NOMO-1 (cell line): ENCODE measurements around the gene CCDC6.
A peak's percentile ranks its signal among the peaks of the same experiment; 100 is the strongest.
"Not testable (repeated sequence)": the region's sequence is repeated elsewhere in the genome, so short reads cannot be mapped to it uniquely, and the experiment has no call there.

Experiments used
- DNase-seq, 2 experiments: peaks; one replicate each; lab custom pipeline; 2025; ENCODE audit not compliant: unreplicated experiment in 2 of 2; lab: John Stamatoyannopoulos, UW

Gene CCDC6

DNA sequence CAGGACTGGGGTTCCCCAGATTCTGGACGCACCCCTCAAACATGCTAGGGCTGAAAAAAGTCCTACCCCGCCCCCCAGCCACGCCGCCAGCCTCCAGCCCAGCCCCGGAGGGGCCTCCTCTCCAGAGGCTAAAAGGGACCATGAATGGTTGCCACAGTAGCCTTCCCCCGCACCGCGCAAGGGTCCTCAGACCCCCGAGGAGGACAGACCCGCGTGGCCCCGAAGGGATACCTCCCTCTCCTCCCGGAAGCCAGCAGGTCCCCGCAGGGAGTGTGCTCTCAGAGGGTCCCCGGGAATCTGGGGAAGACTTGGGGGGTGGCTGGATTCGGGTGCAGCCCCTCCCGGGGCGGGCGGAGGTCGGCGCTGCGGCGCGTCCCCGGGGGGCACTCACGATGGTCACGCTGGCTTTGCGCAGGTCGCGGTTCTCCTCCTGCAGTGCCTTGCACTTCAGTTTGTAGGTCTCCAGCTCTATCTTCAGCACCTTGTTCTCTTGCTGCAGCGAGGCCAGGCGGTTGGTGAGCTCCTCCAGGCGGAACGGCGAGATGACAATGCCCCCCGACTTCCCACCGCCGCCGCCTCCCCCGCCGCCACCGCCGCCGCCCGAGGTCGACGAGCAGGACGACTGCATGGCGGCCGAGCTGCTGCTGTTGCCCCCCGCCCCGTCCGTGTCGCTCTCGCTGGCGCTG, 482 bp downstream of the CCDC6 start:
- peak in 1 of 2 experiments; percentile 36 for DNase-seq

DNA sequence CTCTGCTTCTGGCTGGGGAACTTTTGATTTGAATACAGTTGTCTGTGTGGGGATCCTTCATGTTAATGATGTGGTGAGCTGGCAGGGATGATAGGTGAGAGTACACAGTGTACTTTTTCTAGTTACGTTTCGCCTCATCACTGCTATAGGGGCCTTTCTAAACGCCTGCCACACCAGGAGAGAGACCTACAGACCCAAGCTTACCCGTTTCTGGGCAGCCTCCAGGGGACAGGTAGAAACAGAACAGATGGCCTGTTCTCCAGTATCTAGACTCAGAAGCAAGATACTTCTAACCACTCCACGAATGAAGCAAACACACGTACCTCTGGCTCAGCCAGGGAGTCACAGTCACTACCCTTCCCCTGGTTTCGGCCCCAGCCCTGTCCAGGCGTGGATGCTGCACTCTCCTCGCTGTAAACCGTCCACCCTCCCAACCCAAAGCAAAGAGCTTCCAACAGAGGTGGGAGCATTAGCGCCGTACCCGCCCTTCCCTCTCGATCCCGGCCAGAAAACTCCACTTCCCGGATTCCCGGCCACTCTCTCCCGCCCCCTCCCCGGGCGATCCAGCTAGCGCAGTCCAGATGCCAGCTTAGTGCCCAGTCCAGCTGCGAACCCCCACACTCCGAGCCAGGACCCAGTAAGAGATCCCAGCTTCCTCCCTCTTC, 1.2 kb downstream of the CCDC6 start:
- no peak for DNase-seq

DNA sequence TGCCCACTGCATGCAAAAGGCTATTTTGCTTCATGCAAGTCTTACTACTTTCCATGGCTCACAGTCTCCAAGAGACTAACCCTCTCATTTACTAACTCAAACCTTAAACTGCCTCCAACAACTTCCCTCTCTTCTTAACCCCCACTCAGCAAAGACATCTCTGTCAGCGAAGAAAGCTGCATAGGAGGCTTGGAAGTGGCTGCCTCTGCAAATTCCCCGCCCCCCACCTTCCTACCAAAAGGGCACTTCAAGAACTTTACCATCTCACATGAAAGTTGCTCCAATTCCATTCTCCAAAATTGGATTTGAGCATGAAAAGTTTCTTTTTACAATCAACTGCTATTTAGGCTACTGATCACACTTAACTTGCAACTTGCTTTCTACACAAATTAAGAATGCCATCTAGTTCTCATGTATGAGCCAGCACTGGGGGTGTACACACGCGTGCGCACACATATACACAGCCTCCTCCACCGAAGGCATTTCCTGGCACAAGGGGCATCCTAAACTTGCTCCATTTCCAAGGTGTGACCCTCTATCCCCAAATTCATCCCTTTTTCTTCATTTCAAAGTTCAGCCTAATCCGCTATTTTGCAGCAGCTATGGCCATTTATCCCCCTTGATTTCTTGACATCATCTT, 1.8 kb downstream of the CCDC6 start:
- DNase-seq: no peak

DNA sequence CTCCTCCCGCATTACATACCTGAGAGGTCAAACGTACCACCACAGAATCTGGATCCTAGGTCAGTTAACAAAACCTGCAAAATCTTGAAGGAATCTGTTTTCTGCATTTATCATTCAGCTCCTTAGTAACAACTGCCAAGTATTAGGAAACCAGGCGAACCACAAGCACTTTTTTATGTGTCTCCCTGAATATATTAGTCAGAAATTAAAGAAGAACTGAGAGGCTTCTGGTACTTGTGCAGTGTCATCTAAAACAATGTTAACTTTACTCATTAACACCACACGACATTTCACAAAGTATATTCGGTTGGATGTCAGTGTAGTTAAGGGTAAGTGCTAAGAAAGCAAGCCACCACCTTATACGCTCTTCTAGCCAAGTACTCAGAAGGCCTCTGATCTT, 2.5 kb downstream of the CCDC6 start:
- DNase-seq: peak; percentile 23 to 75

DNA sequence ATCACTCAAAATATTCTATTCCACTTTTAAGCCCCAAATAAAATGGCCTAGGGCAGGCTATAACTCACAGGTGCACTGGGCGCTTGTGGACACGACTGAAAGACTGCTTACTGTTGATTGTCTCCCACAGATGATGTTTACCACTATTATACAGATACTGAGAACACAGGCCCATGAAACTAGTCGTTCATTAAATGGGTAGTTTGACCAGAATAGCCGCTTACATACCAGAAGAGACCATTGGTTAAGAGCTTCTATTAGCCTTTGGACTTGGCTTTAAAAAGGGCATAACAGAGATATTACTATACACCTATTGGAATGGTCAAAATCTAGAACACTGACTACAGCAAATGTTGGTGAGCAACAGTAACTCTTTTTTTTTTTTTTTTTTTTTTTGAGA, 4.3 kb downstream of the CCDC6 start:
- DNase-seq: no peak

DNA sequence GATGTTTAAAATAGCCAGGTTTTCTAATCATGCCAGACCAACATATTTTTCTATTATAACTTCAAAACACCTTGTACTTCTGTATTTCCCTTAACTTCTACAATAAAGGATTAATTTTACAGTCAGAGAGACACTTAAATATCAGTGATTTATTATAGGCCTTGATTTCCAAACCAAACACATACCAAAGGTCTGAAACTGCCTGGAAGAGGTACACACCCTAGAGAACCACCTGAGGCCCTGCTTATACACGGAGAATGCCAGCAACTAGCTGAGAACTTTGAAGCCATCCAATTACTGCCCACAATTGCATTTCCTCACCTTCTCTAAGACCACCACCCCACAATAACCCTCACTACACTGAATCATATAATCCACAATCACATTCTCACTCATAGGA, 4.9 kb downstream of the CCDC6 start:
- DNase-seq: no peak

DNA sequence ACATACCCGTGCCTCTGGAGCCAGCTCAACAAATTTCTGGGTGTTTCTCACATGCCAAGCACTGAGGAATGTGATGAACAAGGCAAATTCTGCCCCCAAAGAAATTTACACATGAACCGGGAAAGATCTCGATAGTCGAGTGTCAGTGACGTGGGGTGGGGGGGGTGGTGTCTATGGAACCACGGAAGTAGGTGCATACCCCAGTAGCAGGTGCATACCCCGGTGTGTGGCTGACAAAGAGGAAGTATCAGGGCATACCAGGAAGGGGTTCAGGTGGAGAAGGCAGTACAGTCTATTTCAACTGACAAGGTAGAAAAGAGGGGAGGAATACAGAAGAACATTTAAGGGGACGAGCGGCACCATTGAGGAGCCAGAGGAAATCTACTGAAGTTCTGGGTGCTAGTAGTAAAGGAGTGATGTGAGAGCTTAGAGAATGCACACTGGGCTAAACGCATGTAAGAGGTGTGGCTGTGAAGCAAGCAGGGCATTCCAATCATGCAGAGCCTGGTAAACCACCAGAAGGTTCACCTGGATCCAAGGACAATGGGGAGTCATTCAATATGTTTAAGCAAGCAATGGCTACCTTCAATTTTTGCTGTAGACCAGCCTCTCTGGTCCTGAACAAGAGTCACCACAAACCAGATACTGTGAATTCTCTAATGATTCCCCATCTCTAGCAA, 6.2 kb downstream of the CCDC6 start:
- no peak for DNase-seq

DNA sequence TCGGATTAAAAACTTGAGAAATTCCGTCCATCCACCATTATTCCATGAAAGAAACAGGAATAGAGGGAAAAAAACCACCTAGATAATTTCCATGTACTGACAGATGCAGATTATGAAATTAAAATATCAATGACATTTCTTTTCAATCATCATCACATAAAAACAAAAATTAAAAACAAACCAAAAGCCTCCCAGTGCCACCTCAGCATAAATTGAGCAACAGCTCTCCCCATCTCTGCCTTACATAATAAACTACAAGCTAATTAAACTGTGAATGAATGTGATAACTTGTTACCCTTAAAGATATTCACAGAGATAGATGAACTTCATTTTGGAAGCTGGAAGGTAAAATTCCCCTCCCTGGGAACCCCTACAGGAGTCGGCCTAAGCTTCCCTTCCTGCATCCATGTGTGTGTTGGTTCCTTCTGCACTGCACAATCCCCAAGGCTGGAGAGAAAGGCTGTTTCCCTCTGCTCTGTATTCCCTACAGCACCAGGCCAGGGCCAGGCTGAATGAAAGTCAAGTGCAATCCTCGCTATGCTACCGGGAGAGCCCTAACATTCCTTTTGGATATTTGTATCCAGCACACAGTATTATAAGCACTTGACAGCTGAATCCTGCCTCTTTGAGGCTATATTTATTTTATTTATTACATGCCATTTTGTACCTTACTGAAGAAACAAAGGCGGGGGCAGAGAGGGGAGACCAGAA, 8.1 kb downstream of the CCDC6 start:
- no peak for DNase-seq

DNA sequence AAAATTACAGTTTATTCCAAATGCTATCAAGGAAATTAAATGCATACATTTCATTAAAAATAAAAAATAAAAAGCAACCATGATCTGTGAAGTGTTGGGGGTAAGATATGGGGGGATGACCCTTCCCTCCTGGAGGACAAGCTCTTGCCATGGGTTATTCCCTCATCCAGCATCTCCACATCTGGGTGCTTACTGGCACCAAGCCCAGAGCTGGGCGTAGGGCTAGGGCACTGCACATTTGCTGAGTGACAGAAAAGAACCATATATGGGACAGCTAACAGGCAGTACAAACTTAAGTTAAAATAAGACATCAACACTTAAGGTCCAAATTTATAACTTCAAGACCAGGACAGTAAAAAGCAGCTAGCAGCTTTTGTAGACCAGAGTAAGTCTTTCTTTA, 10.2 kb downstream of the CCDC6 start:
- no peak for DNase-seq

DNA sequence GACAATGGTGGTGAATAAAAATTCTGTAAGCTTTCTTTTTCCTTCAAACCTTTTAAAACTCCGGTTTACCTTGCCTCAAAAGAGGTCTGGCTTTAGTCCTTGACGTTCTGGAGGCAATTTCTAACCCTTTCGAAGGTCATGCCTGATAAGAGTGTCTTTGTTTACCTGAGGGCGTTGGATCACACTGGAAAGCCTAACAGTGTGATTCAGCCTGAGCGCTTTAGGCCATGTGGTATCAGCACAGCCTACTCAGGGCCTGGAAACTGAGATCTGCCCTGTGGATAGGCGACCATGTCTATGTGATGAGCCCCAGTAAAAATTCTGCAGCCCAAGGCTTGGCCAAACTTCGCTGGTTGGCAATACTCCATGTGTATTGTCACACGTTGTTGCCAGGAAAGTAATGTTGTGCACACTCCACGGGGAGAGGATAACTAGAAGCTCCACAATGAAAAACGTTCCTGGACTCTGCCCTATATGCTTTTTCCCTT, 10.7 kb downstream of the CCDC6 start:
- no peak for DNase-seq

DNA sequence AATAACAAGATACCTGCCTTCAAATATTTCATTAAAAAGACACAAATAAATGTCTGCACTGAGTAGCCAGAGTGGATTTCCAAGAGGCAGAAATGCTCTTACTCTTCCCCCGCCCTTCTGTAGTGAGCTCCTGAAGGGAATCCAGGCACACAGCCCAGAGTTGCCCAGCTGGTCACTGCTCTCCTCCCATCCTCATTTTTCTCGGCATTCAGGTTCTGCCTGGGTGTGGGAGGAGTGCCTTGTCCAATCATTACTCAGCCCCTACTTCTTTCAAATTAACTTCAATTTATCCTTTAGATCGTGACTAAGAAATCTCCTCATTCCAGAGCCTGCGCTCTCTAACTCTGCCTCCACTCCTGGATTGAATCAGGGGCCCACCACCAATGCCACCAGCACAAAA, 12.2 kb downstream of the CCDC6 start:
- DNase-seq: no peak

DNA sequence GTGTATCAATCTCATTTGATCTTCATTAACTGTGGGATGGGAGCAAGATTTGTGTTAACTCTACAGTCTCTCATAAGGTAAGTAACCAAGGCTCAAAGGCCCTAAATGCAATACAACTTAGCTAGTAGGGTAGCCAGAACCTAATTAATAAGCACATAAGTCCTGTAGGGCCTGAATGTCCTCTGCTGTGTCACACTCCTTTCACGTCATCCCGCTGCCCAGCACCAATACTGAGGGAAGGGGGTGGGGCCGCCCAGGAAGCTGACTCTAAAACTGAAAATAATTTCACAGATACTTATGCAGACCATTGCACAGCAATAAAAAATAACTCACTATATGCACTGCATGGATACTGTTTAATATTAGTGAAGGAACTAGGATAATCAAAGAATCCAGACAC, 13.7 kb downstream of the CCDC6 start:
- no peak for DNase-seq

DNA sequence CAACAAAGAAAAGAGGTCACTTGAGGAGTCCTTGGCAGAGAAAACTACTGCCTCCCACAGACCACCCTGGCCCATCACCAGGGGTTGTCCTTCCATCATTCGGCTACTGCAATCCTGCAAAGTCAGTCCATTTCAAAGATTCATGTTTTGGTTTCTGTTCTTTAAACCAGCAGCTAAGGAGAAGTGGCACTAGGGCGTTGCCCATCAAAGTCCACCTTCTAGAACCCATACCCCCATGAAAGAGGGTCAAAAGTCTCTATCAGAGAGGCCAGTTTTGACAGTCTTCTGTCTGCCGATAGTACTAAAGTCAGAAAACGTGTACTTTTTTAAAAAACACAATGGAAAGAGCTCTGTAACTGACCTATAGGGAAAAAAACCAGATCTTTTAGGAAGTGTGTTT, 14.4 kb downstream of the CCDC6 start:
- DNase-seq: peak in 1 of 2 experiments; percentile 43

DNA sequence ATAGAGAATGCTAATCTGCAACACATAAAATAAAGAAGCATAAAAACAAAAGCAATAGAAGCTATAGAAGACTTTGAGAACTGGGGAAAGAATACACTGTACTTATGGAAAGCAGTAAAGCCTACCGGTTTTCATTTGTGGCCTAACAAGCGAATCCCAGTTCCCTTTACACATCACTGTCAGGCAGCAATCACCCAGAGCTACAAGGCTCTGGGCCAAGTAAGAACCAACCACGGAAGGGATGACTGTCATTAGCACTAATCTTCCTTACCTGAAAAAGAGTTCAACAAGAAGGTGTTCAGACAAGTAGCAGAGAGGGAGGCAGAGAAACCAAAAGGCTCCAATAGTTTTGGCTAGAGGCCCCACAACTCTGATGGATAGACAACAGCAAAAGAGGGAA, 15.0 kb downstream of the CCDC6 start:
- no peak for DNase-seq

DNA sequence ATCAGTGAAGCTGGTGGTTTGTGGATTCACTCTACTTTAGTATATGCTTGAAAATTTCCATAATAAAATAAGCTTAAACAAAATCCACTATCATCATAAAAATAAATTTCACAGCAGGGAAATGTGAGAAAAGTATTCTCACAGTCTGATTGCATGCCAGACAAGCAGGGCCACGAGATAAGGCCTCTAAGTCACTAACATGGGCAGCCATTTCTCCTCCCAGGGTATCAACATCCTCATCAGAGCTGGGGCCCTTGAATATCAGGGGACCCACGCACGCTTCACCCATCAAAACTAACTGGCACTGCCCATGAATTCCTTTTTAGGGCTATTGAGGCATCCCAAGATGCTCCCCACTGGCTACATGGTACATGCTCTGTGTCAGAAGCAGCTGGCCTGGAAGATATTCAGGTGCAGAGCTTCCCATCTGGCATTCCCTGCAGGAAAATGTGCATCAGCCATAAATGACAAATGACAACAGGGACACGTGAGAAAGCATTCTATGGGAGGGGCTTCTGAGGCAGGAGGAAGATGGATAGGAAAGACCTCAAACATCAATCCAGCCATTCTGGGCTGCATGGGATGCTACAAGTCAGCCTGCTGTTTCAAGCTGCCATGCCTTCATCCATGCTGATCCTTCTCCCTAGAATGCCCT, 17.4 kb downstream of the CCDC6 start:
- no peak for DNase-seq

DNA sequence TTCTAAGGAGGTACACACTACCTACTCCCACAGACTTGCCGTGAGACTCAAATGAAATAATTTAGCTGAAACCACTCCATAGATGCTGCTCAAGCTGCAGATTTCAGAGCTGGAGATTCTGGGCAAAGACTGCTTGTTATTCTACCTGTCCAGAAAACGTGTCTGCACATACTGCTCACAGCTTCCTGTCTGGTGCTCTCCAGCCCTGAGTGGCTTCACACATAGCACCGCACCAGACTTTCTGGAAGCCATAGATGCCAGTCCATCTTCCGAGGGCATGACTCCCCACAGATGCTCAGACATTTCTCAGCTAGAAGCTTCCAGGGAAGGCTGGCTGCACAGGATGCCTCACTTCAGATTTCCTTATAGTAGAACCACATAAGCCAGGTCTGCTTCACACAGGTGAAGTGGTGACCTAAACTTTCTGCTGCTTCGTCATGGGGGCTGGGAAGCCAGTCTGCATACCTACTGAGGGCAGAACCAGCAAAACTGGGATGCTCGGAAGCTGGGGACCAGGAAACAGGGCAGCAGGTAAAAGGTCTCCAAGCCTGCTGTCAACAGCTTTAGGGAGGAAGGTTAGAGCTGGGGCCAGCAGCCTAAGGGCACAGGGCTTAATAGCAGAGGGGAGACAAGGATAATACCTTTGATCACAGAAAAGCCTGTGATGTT, 18.2 kb downstream of the CCDC6 start:
- DNase-seq: no peak

DNA sequence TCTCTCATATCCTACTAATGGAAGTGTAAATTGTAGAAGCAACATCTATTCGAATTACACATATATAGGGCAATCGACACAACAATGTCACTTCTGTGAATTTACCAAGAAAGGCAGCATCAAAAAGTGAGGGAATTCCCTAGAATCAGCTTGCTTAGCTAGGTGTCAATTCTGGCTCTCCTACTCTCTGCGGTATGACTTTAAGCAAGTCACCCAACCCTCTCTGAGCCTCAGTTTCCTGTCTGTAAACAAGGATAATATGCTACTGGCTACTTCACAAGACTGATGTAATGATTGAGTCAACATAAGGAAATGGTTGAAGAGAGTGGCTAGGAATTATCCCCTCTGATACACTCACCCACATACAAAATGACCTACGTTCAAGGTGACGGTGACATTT, 19.4 kb downstream of the CCDC6 start:
- DNase-seq: peak in 1 of 2 experiments; percentile 24

DNA sequence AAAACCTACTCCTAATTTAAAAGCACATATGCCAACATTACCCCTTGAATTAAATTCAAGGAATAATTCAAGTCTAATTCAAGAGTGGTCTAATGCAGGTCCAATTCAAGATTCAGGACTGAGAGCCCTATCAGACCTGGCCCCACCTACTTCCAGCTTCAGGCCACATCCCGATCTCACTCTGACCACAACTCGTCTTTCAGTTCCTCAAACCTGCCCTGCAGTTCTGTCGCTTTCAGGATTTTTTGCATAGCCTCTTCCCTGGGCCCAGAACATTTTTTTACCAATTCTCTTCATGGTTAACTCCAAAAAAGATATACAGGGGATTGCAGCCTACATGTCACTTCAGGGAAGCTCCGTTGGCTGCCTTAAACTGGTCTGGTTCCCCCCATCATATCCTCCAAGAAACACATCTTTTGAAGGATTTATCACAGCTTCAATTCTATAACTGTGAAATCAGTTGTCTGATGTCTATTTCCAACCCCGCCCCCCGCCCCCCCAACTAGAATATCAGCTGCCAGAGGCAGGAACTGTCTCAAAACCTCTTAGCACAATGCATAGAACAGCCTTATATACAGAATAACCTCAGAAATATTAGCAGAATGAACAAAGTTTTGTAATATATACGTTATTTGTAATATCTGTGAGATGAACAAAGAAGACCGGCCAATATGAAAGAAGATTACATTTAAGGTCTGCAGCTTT, 20.8 kb downstream of the CCDC6 start:
- DNase-seq: peak; percentile 94 to 95

DNA sequence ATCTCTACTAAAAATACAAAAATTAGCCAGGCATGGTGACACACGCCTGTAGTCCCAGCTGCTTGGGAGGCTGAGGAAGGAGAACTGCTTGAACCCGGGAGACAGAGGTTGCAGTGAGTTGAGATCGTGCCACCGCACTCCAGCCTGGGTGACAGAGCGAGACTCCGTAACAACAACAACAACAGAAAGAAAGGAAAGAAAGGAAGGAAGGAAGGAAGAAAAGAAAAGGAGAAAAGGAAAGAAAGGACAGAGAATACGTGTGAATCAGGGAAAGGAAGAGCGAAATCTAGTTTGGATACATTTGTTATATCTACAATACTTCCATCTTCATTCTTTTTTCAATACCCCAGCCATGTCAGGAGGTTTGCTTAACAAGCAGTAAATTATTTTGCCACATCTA, 21.5 kb downstream of the CCDC6 start:
- DNase-seq: not testable (repeated sequence)
